ENCODE measurements around the gene SESN1.
"Not testable (repeated sequence)": the region's sequence is repeated elsewhere in the genome, so short reads cannot be mapped to it uniquely, and the experiment has no call there.

The SESN1 gene

DNA sequence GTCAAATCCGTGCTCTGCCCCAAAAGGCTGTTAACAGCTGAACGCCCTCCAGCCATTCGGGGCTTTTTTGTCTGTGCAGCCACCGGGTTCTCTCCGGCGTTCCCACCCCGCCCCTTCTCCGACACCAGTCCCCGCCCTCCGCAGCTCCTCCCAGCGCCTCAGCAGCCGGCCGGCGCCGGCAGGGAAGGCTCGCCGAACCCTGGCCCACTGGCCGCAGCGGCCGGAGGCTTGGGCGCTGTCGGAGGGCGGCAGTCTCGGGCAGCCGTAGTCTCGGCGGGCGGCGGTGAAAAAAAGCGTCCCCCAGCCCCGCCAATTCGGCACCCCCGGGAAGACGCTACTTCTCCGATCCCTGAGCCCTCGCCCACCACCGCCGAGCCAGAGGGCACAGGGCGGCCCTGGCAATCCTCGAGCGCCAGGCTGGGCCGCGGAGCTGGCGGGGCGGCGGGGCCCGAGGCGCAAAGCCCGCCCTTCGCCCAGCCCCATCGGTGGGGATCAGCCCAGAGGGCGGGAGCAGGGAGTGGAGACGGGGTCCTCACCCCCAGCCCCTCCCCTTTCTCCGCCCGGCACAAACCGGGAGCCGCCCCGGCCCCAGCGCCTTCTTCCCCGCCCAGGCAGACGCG, at the start of gene SESN1:
Gene SESN1, minus strand, starts transcription at position 431 of the 620 bp plus-strand sequence. CDS start 773 bp downstream, outside the sequence.
- peak; percentile 77 for DNase-seq (ENCODE audit: low read depth)

DNA sequence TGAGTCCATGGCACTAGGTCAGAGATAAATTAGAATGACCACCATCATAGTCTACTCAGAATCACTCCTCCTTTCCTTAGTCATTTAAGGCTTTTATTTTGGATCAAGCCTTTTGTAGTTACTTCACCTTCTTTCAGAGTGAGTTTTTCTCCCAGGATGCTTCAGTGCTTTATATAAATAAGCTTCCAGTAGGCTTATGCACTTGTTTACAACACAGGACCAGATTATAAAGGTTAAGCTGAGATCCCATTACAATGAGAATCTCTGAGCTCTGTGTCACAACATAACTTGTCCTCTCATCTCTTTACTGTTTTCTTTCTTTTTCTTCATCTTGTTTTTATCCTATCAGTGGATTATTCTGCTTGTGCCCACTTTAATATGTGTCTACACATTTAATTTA, 48.5 kb upstream of the SESN1 start:
- DNase-seq (ENCODE audit: low read depth), result no peak

DNA sequence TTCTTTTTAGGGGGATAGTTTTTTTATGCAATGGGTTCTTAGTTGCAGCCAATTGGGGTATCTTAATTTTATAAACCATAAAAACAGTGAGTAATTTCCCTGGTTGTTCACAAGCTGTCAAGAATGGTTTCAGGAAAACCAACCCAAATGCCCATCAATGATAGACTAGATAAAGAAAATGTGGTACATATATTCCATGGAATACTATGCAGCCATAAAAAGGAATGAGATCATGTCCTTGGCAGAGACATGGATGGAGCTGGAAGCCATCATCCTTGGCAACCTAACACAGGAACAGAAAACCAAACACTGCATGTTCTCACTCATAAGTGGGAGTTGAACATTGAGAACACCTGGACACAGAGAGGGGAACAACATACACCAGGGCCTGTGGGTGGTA, 47.4 kb upstream of the SESN1 start:
- DNase-seq (ENCODE audit: low read depth), result not testable (repeated sequence)

DNA sequence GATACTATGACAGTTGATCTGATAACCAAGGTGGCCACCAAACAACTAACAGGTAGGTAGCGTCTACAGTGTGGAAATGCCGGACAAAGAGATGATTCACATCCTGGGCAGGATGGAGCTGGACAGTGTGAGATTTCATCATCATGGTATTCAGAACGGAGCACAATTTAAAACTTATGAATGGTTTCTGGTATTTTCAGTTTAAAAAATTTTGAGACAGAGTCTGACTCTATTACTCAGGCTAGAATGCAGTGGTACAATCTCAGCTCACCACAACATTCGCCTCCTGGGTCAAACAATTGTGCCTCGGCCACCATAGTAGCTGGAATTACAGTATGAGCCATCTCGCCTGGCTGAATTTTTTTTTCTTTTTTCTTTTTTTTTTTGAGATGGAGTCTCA, 44.5 kb upstream of the SESN1 start:
- DNase-seq (ENCODE audit: low read depth), result no peak

DNA sequence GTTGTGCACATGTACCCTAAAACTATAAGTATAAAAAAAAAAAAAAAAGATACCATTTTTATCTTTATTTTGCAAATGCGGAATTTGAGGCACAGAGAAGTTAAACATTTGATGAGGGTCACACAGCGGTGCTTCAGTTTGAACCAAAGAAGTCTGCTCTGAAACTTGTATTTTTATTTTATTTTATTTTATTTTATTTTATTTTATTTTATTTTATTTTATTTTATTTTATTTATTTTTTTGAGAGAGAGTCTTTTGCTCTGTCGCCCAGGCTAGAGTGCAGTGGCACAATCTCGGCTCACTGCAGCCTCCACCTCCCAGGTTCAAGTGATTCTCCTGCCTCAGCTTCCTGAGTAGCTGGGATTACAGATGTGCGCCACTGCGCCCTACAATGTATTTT, 41.9 kb upstream of the SESN1 start:
- DNase-seq (ENCODE audit: low read depth), result not testable (repeated sequence)

DNA sequence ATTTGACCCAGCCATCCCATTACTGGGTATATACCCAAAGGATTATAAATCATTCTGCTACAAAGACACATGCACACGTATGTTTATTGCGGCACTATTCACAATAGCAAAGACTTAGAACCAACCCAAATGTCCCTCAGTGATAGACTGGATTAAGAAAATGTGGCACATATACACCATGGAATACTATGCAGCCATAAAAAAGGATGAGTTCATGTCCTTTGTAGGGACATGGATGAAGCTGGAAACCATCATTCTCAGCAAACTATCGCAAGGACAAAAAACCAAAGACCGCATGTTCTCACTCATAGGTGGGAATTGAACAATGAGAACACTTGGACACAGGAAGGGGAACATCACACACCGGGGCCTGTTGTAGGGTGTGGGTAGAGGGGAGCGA, 41.4 kb upstream of the SESN1 start:
- not testable (repeated sequence) for DNase-seq (ENCODE audit: low read depth)

DNA sequence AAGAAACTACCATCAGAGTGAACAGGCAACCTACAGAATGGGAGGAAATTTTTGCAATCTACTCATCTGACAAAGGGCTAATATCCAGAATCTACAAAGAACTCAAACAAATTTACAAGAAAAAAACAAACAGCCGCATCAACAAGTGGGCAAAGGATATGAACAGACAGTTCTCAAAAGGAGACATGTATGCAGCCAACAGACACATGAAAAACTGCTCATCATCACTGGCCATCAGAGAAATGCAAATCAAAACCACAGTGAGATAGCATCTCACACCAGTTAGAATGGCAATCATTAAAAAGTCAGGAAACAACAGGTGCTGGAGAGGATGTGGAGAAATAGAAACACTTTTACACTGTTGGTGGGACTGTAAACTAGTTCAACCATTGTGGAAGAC, 41.0 kb upstream of the SESN1 start:
- DNase-seq (ENCODE audit: low read depth), result not testable (repeated sequence)

DNA sequence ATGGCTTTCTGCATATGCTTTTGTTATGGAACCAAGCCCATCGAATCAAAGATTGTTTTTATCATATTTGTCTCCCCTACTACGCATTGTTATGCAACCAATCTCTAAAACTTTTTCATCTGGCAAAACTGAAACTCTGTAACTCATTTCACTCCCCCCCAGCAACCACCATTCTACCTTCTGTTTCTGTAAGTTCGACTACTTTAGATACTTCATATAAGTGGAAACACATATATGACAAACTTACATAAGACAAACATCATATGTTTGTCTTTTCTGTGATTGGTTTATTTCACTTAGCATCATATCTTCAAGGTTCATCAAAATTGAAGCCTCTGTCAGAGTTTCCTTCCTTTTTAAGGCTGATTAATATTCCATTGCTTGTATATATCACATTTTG, 35.4 kb upstream of the SESN1 start:
- DNase-seq (ENCODE audit: low read depth), result no peak

DNA sequence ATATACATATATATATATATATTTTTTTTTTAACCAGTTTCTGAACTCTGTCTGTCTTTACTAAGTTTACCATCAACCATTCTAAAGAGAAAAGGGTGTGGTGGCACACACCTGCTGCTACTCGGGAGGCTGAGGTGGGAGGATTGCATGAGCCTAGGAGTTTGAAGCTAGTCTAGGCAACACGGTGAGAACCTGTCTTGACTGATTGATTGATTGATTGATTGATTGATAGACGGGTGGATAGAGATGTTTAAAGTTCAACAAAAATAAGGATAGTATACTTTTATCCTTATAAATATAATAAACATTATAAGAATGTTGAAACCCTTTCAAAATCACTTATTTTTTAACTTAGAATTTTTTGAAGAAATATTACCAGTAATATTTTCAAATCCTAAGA, 30.9 kb upstream of the SESN1 start:
- no peak for DNase-seq (ENCODE audit: low read depth)

DNA sequence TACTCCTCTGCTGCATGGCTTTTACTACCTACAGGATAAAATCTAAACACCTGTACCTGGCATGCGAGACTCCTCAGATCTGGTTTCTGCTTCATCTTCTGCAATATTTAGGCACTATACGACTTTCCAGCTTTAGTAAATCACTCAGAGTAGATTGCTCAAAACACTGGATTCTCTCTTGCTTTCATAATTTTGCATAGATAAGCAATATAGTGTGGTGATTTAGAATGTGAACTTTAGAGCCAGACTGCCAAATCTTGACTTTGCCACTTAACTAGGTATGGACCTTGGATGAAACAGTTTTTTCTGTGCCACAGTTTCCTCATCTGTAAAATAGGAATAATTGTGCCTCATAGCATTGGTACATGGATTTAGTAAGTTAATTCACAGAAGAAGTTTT, 29.6 kb upstream of the SESN1 start:
- no peak for DNase-seq (ENCODE audit: low read depth)

DNA sequence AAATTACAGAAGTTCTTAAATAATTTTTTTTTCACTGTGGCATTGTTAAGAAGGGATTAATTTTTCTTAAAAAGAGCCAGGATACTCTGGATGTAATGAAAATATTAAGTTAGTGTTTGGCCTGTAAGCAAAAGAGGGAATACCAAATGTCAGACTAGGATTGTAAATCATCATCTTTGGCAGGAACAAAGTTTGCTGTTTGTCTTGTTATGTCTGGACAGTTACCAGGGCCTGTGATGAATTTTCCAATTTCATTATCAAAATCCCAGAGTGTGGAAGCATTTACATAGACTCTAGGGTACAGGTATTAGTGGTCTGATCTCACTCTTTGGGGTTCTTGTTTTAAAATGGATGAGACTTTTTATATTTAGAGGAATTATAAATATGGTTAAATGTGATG, 26.8 kb upstream of the SESN1 start:
- DNase-seq (ENCODE audit: low read depth), result no peak

DNA sequence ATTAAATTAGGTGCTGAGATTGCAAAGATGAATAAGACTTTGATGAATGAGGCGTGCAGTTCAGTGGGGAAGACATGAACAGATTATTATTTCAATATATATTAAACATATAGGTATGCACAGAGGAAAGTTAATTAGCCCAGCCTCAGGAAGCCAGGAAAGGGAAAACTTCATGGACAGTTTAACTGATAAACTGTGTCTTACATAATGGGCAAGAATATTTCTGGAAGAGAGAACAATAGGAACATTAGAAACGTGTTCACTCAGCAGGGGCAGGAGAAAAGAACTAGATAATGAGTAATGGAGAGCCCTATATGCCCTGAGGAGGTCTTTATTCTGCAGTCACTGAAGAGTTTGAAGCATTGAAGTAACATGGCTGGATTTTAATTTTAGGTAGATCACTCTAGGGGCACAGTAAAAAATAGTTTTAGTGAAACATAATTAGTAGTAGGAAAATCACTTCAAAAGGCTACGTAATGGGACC, 24.3 kb upstream of the SESN1 start:
- no peak for DNase-seq (ENCODE audit: low read depth)

DNA sequence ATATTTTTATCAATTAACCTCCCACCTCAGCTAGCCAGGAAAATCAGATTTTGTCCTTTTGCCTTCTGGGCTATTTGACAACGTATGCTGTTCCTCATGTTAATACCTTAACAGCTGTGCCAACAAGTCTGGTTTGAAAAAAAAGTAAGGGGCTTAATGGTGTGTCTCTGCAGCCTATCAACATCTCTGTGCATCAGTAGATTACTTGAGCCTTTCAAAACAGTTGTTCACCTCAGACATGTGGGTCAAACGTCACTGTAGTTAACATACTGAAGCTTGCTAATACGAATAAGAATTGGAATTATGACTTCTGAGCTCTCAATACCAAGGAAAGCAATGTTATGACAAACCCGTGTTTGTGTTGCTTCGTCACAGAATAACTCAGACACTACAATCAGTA, 23.7 kb upstream of the SESN1 start:
- no peak for DNase-seq (ENCODE audit: low read depth)

DNA sequence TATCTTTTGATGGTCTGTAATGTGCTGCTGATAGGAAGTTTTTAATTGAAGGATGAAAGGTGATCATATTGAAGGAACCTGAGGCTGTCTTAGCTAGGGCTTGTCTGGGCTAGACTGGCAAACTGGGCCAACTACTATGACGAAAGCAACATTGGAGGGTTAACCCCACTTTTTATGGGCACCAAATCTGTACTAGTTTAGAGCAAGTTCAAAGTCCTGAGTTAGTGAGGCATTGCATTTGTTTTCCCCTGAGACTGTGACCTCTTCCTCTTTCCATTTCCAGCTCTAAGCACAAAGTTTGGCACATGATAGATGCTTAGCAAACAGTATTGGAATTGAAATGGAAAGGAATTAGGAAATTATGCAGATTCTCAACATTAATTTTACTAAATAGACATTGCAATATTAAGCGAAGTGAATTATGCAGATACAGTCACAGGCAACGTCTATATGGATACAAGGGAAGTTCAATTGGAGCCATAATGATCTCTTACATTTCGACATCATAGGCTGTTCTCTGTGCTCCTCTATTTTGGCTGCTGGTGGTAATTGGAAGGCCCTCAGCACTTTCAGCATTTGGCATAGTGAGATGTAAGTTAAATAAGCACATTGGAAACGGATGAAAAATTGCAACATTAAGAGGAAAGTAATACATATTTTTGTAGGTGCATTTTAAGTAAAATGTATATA, 22.8 kb upstream of the SESN1 start:
- no peak for DNase-seq (ENCODE audit: low read depth)

DNA sequence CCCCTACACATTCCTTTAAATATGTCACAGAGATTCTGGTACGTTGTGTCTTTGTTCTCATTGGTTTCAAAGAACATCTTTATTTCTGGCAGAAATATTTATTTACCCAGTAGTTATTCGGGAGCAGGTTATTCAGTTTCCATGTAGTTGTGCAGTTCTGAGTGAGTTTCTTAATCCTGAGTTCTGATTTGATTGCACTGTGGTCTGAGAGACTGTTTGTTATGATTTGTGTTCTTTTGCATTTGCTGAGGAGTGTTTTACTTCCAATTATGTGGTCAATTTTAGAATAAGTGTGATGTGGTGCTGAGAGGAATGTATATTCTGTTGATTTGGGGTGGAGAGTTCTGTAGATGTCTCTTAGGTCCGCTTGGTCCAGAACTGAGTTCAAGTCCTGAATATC, 18.0 kb upstream of the SESN1 start:
- DNase-seq (ENCODE audit: low read depth), result not testable (repeated sequence)

DNA sequence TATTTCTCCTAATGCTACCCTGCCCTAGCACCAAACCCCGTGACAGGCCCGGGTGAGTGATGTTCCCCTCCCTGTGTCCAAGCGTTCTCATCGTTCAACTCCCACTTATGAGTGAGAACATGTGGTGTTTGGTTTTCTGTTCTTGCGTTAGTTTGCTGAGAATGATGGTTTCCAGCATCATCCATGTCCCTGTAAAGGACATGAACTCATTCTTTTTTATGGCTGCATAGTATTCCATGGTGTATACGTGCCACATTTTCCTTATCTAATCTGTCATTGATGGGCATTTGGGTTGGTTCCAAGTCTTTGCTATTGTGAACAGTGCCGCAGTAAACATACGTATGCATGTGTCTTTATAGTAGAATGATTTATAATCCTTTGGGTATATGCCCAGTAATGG, 15.0 kb upstream of the SESN1 start:
- DNase-seq (ENCODE audit: low read depth), result not testable (repeated sequence)

DNA sequence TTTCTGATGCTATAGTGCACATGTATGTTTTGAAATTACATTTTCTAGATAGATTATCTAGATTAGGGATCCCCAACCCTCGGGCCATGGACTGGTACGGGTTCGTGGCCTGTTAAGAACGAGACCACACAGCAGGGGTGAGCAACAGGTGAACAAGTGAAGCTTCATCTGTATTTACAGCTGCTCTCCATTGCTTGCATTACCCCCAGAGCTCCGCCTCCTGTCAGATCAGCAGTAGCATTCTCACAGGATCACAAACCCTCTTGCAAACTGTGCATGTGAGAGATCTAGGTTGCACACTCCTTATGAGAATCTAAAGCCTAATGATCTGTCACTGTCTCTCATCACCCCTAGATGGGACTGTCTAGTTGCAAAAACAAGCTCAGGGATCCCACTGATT, 11.0 kb upstream of the SESN1 start:
- DNase-seq (ENCODE audit: low read depth), result no peak

DNA sequence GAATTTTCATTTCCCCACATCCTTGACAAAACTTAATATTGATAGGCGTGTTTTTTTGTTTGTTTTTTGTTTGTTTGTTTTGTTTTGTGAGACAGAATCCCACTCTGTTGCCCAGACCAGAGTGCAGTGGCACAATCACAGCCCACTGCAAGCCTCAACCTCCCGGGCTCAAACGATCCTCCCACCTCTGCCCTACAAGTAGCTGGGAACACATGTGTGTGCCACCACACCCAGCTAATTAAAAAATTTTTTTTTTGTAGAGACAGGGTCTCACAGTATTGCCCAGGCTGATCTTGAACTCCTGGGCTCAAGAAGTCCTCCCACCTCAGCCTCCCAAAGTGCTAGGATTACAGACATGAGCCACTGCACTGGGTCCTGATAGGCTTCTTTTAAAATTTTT, 9.9 kb upstream of the SESN1 start:
- DNase-seq (ENCODE audit: low read depth), result no peak

DNA sequence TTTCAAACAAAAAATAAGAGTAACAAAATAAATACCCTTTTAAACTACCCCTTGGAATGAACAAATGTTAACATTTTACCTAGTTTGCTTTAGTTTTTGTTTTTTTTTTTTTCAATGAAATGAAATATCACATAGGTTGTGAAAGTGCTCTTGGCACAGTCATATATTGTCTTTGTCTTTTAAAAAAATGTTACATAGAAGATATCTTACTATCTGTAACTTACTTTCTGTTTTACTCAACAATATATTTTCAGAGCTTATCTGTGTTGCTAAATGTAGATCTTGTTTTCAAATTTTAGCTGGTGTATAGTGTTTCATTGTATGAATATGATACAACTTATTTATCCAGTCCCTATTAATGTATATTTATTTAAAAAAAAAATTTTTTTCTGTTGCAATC, 9.3 kb upstream of the SESN1 start:
- no peak for DNase-seq (ENCODE audit: low read depth)

DNA sequence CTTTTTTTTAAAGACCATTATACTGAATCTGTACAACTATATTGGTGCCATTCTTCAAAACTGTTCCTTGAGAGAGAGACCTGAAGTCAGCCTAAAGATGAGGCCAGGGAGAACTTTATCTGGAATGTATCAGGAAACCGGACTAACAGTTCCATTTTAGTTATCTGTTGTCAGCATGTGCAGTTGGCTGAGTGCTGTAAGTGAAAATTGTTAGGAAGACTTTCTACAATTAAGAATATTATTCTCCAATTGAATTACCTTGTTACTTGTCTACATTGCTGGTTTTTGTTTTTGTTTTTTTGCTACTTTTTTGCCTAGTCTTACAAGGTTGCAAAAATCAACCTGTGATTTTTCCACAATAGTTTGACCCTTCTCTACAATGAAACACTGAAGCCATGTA, 8.1 kb upstream of the SESN1 start:
- no peak for DNase-seq (ENCODE audit: low read depth)

DNA sequence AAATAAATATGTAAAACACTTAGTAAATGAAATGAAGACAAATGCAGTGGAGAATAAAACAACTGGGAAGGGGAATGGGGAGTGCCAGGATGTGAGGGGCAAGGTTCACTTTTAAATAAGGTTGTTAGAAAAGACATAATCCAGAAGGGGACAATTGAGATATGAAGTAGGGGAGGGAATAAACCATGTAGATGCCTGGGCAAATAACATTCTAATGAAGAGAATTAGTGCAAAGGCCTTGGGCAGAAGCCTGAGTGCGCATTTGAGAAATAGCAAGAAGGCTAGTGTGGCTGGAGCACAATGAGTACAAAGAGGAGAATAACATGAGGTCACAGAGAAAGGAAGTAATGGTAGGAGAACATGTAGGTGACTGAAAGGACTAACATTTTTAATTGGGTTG, 3.0 kb upstream of the SESN1 start:
- no peak for DNase-seq (ENCODE audit: low read depth)

DNA sequence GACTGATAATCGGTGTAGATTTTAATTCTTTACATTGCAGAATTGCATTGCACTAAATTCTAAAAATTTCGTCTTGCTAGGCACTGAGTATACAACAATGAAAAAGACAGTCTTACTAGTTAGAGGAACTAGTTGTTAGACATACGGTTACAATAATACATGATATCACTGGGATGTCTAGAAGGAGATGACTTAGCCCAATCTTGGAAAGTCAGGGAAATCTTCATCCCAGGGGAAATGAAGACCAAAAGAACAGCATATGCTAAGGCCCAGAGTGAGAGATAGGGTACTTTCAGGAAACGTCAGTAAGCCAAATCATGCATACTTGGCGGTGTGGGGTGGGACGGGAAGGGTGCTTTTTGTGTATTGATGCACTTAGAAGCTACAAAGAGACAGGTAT, 1.6 kb upstream of the SESN1 start:
- no peak for DNase-seq (ENCODE audit: low read depth)

DNA sequence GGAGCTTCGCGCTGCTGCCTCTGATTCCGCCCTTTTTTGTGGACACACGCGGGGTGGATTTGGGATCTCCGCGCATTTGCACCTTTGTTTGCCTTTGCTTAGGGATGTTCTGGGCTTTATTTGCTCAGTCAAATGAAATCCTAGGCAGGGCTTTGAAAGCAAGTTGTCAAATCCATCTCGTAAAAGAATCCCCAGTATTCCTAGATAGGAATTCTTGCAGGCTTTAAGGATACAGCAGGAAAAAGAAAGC, 1.1 kb upstream of the SESN1 start:
- no peak for DNase-seq (ENCODE audit: low read depth)

All from activated gamma-delta T cell treated with anti-CD3 and anti-CD28 coated beads, Interleukin-2, amount 50 U/mL, for 16 hours (primary cell).